ENCODE measurements around the gene XAGE3. TPM values are rescaled to one million over a fixed set of nuclear protein-coding genes. Genes with fewer than 3 reads are reported as not detected.
"Not testable (repeated sequence)": the region's sequence is repeated elsewhere in the genome, so short reads cannot be mapped to it uniquely, and the experiment has no call there.

Gene XAGE3
- total RNA-seq: not detected
- polyA plus RNA-seq: under 1 TPM in 1 of 2 donors, not detected in 1; 0.61 TPM

DNA sequence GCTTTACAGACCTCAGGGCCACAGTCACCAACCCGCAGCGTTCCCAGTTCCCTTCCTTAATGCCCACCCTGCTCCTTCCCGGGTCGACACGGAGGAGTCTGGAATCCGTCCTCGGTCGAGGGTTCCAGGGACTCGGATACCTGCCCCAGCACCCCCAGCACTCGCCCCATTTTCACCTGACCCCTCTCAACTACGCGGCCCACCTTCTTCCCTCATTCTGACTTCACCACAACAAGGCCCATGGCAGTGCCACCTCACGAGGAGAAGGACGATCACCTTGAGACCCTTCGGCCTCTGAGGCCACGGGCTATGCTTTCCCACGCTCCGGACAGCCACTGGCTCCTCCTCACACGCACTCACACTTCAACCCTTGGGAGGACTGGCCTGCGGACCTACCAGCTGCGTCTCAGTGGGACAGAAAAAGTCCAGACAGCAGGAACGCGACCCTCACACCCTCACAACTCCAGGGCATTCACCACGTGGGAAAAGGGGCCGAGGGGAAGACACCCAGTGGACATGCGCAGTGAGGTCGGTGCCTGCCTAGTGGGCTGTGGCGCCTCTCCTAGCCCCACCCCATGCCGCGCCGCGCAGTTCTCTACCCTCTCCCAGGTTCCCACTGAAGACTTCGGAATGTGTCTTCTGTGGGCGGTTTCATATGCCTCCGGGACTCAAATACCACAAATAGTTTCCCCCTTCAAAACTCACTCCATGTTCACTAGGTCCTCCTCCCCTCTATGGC lies at the start of gene XAGE3:
Gene XAGE3, minus strand, starts transcription at position 474 of the 739 bp plus-strand sequence. CDS start 950 bp downstream, outside the sequence.
- Histone ChIP-seq H3K36me3 (ENCODE audit: control insufficient read depth in 4 of 4, insufficient read depth in 3 of 4, low read depth in 1 of 4, low read length in 3 of 4) (no peaks in the 10 kb centered on the region), H3K9me3 (ENCODE audit: control insufficient read depth in 4 of 4, low read length in 3 of 4) (no peaks in the 10 kb centered on the region), H3K27me3 (ENCODE audit: control insufficient read depth in 4 of 4, insufficient read depth in 4 of 4, low read length in 3 of 4) (peaks cover 0 to 5% (median 0%) of the 10 kb centered on the region in 4 donors), H3K27ac (ENCODE audit: low read depth in 1 of 2, low read length in 2 of 2) (no peak within 1 kb of the TSS), H3K4me3 (ENCODE audit: low read depth in 1 of 3, low read length in 3 of 3) (no peak within 1 kb of the TSS), H3K4me1 (ENCODE audit: control insufficient read depth in 4 of 4, insufficient read depth in 4 of 4, low read length in 3 of 4) (peaks cover 0 to 3% (median under 1%) of the 10 kb centered on the region in 4 donors), H3K9ac (ENCODE audit: low read depth in 1 of 2, low read length in 2 of 2) (no peak within 1 kb of the TSS)
- TF ChIP-seq JUND (IDR thresholded peaks at IDR 0.05) (no peak), FOXA2 (IDR thresholded peaks at IDR 0.05) (no peak)
- 95% methylated on average over 35 of the region's 35 CpGs for WGBS
- DNase-seq (ENCODE audit: low spot score): no peak

- not testable (repeated sequence) for H3K36me3 ChIP-seq (ENCODE audit: control insufficient read depth in 4 of 4, insufficient read depth in 3 of 4, low read depth in 1 of 4, low read length in 3 of 4); H3K4me1 ChIP-seq (ENCODE audit: control insufficient read depth in 4 of 4, insufficient read depth in 4 of 4, low read length in 3 of 4); H3K9ac ChIP-seq (ENCODE audit: low read depth in 1 of 2, low read length in 2 of 2); H3K4me3 ChIP-seq (ENCODE audit: low read depth in 1 of 3, low read length in 3 of 3); H3K27ac ChIP-seq (ENCODE audit: low read depth in 1 of 2, low read length in 2 of 2); H3K27me3 ChIP-seq (ENCODE audit: control insufficient read depth in 4 of 4, insufficient read depth in 4 of 4, low read length in 3 of 4); DNase-seq (ENCODE audit: low spot score); H3K9me3 ChIP-seq (ENCODE audit: control insufficient read depth in 4 of 4, low read length in 3 of 4)
- WGBS: no CpG with 5 or more reads among the region's 3 CpGs
These were observed 46.8 kb upstream of the XAGE3 start for GRCh38 chrX:52914704-52915103.

GRCh38 chrX:52913681-52914080 lies 45.8 kb upstream of the XAGE3 start:
- H3K4me1 ChIP-seq (ENCODE audit: control insufficient read depth in 4 of 4, insufficient read depth in 4 of 4, low read length in 3 of 4); H3K27ac ChIP-seq (ENCODE audit: low read depth in 1 of 2, low read length in 2 of 2); DNase-seq (ENCODE audit: low spot score); H3K4me3 ChIP-seq (ENCODE audit: low read depth in 1 of 3, low read length in 3 of 3); H3K36me3 ChIP-seq (ENCODE audit: control insufficient read depth in 4 of 4, insufficient read depth in 3 of 4, low read depth in 1 of 4, low read length in 3 of 4); H3K27me3 ChIP-seq (ENCODE audit: control insufficient read depth in 4 of 4, insufficient read depth in 4 of 4, low read length in 3 of 4); H3K9me3 ChIP-seq (ENCODE audit: control insufficient read depth in 4 of 4, low read length in 3 of 4); H3K9ac ChIP-seq (ENCODE audit: low read depth in 1 of 2, low read length in 2 of 2): not testable (repeated sequence)
- WGBS: no CpG with 5 or more reads among the region's 9 CpGs

GRCh38 chrX:52909313-52909969 lies 41.6 kb upstream of the XAGE3 start:
- DNase-seq (ENCODE audit: low spot score); H3K27me3 ChIP-seq (ENCODE audit: control insufficient read depth in 4 of 4, insufficient read depth in 4 of 4, low read length in 3 of 4); H3K9me3 ChIP-seq (ENCODE audit: control insufficient read depth in 4 of 4, low read length in 3 of 4); H3K36me3 ChIP-seq (ENCODE audit: control insufficient read depth in 4 of 4, insufficient read depth in 3 of 4, low read depth in 1 of 4, low read length in 3 of 4); H3K27ac ChIP-seq (ENCODE audit: low read depth in 1 of 2, low read length in 2 of 2); H3K4me1 ChIP-seq (ENCODE audit: control insufficient read depth in 4 of 4, insufficient read depth in 4 of 4, low read length in 3 of 4); H3K9ac ChIP-seq (ENCODE audit: low read depth in 1 of 2, low read length in 2 of 2); H3K4me3 ChIP-seq (ENCODE audit: low read depth in 1 of 3, low read length in 3 of 3): not testable (repeated sequence)
- no CpG with 5 or more reads among the region's 12 CpGs for WGBS

DNA sequence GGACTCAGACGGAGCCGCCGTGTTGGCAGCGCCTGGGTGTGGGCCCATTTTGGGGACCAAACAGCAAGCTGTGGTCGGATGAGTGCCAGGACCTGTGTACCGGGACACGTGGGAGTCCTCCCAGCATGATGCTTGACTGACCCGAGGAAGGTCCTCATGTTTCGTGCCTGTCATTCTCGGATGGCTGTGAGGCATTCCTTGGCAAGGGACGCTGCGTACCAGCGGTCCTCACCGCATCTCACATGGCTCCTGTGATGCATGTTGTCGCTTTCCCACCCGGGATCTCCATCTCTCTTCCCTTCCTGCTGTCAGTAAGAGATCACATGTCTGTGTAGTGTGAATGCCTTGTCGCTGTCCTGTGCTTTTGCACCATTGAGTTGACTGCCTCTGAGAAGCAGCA lies 40.0 kb upstream of the XAGE3 start:
- not testable (repeated sequence) for H3K9ac ChIP-seq (ENCODE audit: low read depth in 1 of 2, low read length in 2 of 2); H3K27ac ChIP-seq (ENCODE audit: low read depth in 1 of 2, low read length in 2 of 2); H3K36me3 ChIP-seq (ENCODE audit: control insufficient read depth in 4 of 4, insufficient read depth in 3 of 4, low read depth in 1 of 4, low read length in 3 of 4); DNase-seq (ENCODE audit: low spot score); H3K4me3 ChIP-seq (ENCODE audit: low read depth in 1 of 3, low read length in 3 of 3); H3K27me3 ChIP-seq (ENCODE audit: control insufficient read depth in 4 of 4, insufficient read depth in 4 of 4, low read length in 3 of 4); H3K9me3 ChIP-seq (ENCODE audit: control insufficient read depth in 4 of 4, low read length in 3 of 4); H3K4me1 ChIP-seq (ENCODE audit: control insufficient read depth in 4 of 4, insufficient read depth in 4 of 4, low read length in 3 of 4)
- no CpG with 5 or more reads among the region's 17 CpGs for WGBS

- not testable (repeated sequence) for H3K36me3 ChIP-seq (ENCODE audit: control insufficient read depth in 4 of 4, insufficient read depth in 3 of 4, low read depth in 1 of 4, low read length in 3 of 4); H3K27ac ChIP-seq (ENCODE audit: low read depth in 1 of 2, low read length in 2 of 2); H3K9ac ChIP-seq (ENCODE audit: low read depth in 1 of 2, low read length in 2 of 2); DNase-seq (ENCODE audit: low spot score); H3K4me1 ChIP-seq (ENCODE audit: control insufficient read depth in 4 of 4, insufficient read depth in 4 of 4, low read length in 3 of 4); H3K9me3 ChIP-seq (ENCODE audit: control insufficient read depth in 4 of 4, low read length in 3 of 4); H3K4me3 ChIP-seq (ENCODE audit: low read depth in 1 of 3, low read length in 3 of 3); H3K27me3 ChIP-seq (ENCODE audit: control insufficient read depth in 4 of 4, insufficient read depth in 4 of 4, low read length in 3 of 4)
- no CpG with 5 or more reads among the region's 17 CpGs for WGBS
These were observed 39.3 kb upstream of the XAGE3 start for GRCh38 chrX:52907137-52907536.

DNA sequence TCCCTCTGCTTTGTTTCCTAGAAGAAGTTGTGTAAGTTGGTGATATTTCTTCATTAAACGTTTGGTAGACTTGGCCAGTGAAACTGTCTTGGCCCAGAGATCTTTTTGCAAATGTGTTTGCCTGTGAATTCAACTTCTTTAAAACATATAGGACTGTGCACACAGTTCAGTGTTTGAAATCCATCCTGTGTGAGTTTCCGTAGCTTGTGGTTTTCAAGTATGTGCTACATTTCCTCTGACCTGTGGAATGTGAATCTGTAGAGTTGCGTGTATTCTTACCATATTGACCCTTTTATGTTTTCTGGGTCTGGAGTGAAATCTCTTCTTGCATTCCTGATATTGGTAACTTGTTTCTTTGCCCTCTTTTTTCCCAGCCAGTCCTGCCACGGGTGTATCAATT lies 38.2 kb upstream of the XAGE3 start:
- not testable (repeated sequence) for H3K27me3 ChIP-seq (ENCODE audit: control insufficient read depth in 4 of 4, insufficient read depth in 4 of 4, low read length in 3 of 4); H3K36me3 ChIP-seq (ENCODE audit: control insufficient read depth in 4 of 4, insufficient read depth in 3 of 4, low read depth in 1 of 4, low read length in 3 of 4); H3K9me3 ChIP-seq (ENCODE audit: control insufficient read depth in 4 of 4, low read length in 3 of 4); DNase-seq (ENCODE audit: low spot score); H3K4me1 ChIP-seq (ENCODE audit: control insufficient read depth in 4 of 4, insufficient read depth in 4 of 4, low read length in 3 of 4); H3K9ac ChIP-seq (ENCODE audit: low read depth in 1 of 2, low read length in 2 of 2); H3K27ac ChIP-seq (ENCODE audit: low read depth in 1 of 2, low read length in 2 of 2); H3K4me3 ChIP-seq (ENCODE audit: low read depth in 1 of 3, low read length in 3 of 3)
- no CpG with 5 or more reads among the region's 4 CpGs for WGBS

GRCh38 chrX:52905531-52905930 lies 37.6 kb upstream of the XAGE3 start:
- H3K4me1 ChIP-seq (ENCODE audit: control insufficient read depth in 4 of 4, insufficient read depth in 4 of 4, low read length in 3 of 4); H3K9ac ChIP-seq (ENCODE audit: low read depth in 1 of 2, low read length in 2 of 2); H3K4me3 ChIP-seq (ENCODE audit: low read depth in 1 of 3, low read length in 3 of 3); H3K27ac ChIP-seq (ENCODE audit: low read depth in 1 of 2, low read length in 2 of 2); H3K36me3 ChIP-seq (ENCODE audit: control insufficient read depth in 4 of 4, insufficient read depth in 3 of 4, low read depth in 1 of 4, low read length in 3 of 4); H3K27me3 ChIP-seq (ENCODE audit: control insufficient read depth in 4 of 4, insufficient read depth in 4 of 4, low read length in 3 of 4); DNase-seq (ENCODE audit: low spot score); H3K9me3 ChIP-seq (ENCODE audit: control insufficient read depth in 4 of 4, low read length in 3 of 4): not testable (repeated sequence)
- WGBS: no CpG with 5 or more reads among the region's 10 CpGs

Measured in liver (tissue), 9 donors.